ENCODE results near the gene CDH4.

GRCh38 chr20:61254881-61255626, 3.0 kb downstream of the CDH4 start:
- TF ChIP-seq CTCF (IDR thresholded peaks at IDR 0.05) (no peak), POLR2AphosphoS5 (IDR thresholded peaks at IDR 0.05) (no peak), POLR2A (IDR thresholded peaks at IDR 0.05) (no peak)

All from prostate gland (tissue), 2 donors.